Testis (tissue), 2 donors: ENCODE data around the gene FAM72A.
"Not testable (repeated sequence)": the region's sequence is repeated elsewhere in the genome, so short reads cannot be mapped to it uniquely, and the experiment has no call there.

ENCODE experiments used
- POLR2A ChIP-seq: fragments of 450-650 bp; IDR thresholded peaks from one replicate; pipeline ENCODE4 v1.6.1; 2017; ENCODE audit warnings: antibody characterized with exemption, mild to moderate bottlenecking, moderate library complexity
- TF ChIP-seq, protein P1 (sequence below), 3 experiments: fragments of 450-650 bp in 2 of 3; fragments of 200-600 bp in 1 of 3; sonication (generic) in 1 of 3; IDR thresholded peaks; one replicate each; pipeline ENCODE4 v1.5.1; 2016 to 2019; ENCODE audit warnings: antibody characterized with exemption in 3 of 3, mild to moderate bottlenecking in 2 of 3, moderate library complexity in 1 of 3

DNA sequence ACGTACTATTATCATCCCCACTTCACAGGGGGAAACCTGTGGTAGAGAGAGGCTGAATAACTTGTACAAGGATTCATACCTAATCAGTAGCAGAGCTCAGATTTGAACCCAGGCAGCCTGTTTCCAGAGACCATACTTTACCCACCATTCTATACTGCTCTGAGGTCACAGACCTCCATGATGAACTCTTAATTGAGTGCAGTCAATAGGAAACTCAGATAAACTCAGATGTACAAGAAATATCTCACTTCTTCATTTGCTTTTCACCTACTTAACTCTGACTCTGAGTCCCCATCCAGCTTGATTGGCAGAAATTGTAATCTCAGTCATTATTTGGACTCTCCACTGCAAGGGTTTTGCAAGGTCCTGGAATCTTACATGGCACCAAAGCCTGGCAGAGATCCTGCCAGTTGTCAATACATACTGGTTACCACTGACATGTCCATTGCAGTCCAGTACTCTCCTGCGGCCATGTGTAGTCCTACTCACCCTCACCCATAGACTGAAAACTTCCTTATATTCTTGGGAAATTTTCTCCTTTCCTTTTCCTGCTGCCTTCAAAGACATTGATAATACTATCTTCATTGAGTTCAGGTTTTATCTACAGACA is 29.4 kb downstream of the FAM72A start:
- TF ChIP-seq, protein P1, sequence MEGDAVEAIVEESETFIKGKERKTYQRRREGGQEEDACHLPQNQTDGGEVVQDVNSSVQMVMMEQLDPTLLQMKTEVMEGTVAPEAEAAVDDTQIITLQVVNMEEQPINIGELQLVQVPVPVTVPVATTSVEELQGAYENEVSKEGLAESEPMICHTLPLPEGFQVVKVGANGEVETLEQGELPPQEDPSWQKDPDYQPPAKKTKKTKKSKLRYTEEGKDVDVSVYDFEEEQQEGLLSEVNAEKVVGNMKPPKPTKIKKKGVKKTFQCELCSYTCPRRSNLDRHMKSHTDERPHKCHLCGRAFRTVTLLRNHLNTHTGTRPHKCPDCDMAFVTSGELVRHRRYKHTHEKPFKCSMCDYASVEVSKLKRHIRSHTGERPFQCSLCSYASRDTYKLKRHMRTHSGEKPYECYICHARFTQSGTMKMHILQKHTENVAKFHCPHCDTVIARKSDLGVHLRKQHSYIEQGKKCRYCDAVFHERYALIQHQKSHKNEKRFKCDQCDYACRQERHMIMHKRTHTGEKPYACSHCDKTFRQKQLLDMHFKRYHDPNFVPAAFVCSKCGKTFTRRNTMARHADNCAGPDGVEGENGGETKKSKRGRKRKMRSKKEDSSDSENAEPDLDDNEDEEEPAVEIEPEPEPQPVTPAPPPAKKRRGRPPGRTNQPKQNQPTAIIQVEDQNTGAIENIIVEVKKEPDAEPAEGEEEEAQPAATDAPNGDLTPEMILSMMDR (IDR thresholded peaks at IDR 0.05): not testable (repeated sequence)
- not testable (repeated sequence) for TF ChIP-seq POLR2A
